Uterus (tissue), 2 donors: ENCODE data around the gene TLK2.

Source experiments
- POLR2A ChIP-seq, 2 donors: fragments of 450-650 bp; IDR thresholded peaks; one replicate each; pipeline ENCODE4 v1.6.1; 2016; ENCODE audit warnings: antibody characterized with exemption in 2 of 2, mild to moderate bottlenecking in 1 of 2, moderate library complexity in 1 of 2
- TF ChIP-seq, protein P1 (sequence below), 4 experiments: fragments of 200-600 bp in 2 of 4; fragments of 450-650 bp in 2 of 4; sonication (generic) in 2 of 4; IDR thresholded peaks; one replicate each; pipeline ENCODE4 v1.5.1; 2016 to 2019; ENCODE audit warnings: antibody characterized with exemption in 4 of 4, mild to moderate bottlenecking in 2 of 4, moderate library complexity in 1 of 4

DNA sequence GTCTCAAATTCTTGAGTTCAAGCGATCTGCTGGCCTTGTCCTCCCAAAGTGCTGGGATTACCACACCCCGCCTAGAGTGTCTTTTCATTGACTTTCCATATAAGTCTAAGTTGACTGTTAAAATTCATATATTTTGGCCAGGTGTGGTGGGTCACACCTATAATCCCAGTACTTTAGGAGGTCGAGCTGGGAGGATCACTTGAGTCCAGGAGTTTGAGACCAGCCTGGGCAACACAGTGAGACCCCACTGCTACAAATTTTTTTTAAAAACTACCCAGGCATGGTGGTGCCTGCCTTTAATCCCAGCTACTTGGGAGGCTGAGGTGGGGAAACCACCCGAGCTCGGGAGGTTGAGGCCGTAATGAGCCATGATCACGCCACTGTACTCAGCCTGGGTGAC, 127.0 kb downstream of the TLK2 start:
- no peak for TF ChIP-seq POLR2A (IDR thresholded peaks at IDR 0.05)
- TF ChIP-seq, protein P1, sequence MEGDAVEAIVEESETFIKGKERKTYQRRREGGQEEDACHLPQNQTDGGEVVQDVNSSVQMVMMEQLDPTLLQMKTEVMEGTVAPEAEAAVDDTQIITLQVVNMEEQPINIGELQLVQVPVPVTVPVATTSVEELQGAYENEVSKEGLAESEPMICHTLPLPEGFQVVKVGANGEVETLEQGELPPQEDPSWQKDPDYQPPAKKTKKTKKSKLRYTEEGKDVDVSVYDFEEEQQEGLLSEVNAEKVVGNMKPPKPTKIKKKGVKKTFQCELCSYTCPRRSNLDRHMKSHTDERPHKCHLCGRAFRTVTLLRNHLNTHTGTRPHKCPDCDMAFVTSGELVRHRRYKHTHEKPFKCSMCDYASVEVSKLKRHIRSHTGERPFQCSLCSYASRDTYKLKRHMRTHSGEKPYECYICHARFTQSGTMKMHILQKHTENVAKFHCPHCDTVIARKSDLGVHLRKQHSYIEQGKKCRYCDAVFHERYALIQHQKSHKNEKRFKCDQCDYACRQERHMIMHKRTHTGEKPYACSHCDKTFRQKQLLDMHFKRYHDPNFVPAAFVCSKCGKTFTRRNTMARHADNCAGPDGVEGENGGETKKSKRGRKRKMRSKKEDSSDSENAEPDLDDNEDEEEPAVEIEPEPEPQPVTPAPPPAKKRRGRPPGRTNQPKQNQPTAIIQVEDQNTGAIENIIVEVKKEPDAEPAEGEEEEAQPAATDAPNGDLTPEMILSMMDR (IDR thresholded peaks at IDR 0.05): no peak
